SK-N-MC (cell line): Measurements from ENCODE around the gene PDLIM7.
"Not testable (repeated sequence)": the region's sequence is repeated elsewhere in the genome, so short reads cannot be mapped to it uniquely, and the experiment has no call there.

Experiments used
- DNase-seq: peaks from one replicate; pipeline ENCODE4 v3.0.0-alpha.2; 2011; ENCODE audit warnings: low read depth, low spot score
- H3K27ac ChIP-seq: fragments of 200-600 bp; sonication (generic); 2 replicates; pipeline ENCODE4 v1.5.1; 2016; ENCODE audit warnings: mixed run types
- H3K36me3 ChIP-seq: fragments of 200-600 bp; sonication (generic); 2 replicates; pipeline ENCODE4 v1.6.1; 2017; ENCODE audit warnings: antibody characterized with exemption, low read length, mixed read lengths; ENCODE audit not compliant: insufficient read depth
- H3K4me3 ChIP-seq: fragments of 200-600 bp; sonication (generic); 2 replicates; pipeline ENCODE4 v1.5.1; 2016
- H3K9ac ChIP-seq: fragments of 200-600 bp; sonication (generic); 2 replicates; pipeline ENCODE4 v1.8.0; 2017; ENCODE audit warnings: mixed run types, mixed read lengths; ENCODE audit not compliant: insufficient read length
- H3K9me3 ChIP-seq: fragments of 200-600 bp; sonication (generic); 2 replicates; pipeline ENCODE4 v1.6.1; 2017; ENCODE audit warnings: low read depth, mild to moderate bottlenecking, antibody characterized with exemption, low read length, moderate library complexity, mixed read lengths
- EZH2 ChIP-seq: fragments of 200-600 bp; sonication (generic); IDR thresholded peaks from one replicate; pipeline ENCODE4 v1.6.1; 2017; ENCODE audit warnings: antibody characterized with exemption
- FOXP2 ChIP-seq: optimal IDR thresholded peaks from 2 replicates; pipeline ENCODE3; 2011; ENCODE audit warnings: mild to moderate bottlenecking, moderate library complexity; ENCODE audit not compliant: insufficient read depth; ENCODE audit errors: extremely low read length, control extremely low read depth
- POLR2AphosphoS5 ChIP-seq: IDR thresholded peaks from 2 replicates; pipeline ENCODE4 v1.6.1; 2012; ENCODE audit warnings: mild to moderate bottlenecking, low read depth, low read length, borderline replicate concordance

The PDLIM7 gene

DNA sequence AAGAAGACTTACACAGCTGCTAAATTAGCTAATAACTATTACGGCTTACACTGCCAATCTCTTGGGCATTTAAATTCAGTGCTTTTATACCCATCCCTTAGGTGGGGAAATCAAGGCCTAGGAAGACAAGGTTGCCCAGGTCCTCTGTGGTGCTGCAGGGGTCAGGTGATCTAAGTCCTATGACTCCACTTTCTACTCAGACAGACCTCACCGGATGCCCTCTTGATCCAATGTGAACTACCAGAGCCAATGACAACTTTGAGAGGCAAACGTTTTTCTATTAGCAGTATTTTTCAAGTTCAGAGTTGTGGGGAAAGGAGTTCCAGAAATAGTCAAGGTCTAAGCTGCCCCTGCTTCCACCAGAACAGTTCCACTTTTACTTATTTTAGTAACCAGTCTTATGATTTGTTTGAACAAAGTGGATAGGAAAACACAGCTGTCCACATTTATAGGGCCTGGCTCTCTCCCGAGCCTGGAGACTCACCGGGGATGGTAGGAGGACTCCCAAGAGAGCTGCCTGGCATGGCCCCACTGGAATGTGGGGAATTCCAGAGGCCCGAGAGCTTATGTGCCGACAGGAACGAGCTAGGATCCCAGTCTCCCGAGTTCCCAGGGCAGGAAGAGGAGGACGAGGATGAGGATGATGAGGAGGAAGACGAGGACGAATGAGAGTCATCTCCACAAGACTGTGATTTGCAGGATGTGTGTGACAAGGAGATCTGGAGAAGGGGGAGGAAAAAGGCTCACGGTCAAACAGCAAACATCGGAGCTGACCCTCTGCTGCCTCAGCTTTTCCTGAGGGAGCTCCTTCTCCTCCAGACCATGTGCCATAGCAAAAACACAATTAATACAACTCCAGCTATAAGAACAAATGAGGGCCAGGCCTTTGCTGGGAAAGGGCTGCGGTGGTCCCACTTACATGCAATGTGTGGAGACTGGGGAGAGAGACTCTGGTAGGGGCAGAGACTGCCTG is 40.3 kb upstream of the PDLIM7 start:
- no peak for DNase-seq
- Histone ChIP-seq H3K9me3 (no peaks in the 10 kb centered on the region), H3K9ac (no peak overlapping the region), H3K4me3 (no peak overlapping the region), H3K27ac (no peak overlapping the region), H3K36me3 (peaks cover 52% of the 10 kb centered on the region; the same call in 1 of the 2 replicates)
- TF ChIP-seq POLR2AphosphoS5 (no peak), EZH2 (no peak), FOXP2 (no peak)

DNA sequence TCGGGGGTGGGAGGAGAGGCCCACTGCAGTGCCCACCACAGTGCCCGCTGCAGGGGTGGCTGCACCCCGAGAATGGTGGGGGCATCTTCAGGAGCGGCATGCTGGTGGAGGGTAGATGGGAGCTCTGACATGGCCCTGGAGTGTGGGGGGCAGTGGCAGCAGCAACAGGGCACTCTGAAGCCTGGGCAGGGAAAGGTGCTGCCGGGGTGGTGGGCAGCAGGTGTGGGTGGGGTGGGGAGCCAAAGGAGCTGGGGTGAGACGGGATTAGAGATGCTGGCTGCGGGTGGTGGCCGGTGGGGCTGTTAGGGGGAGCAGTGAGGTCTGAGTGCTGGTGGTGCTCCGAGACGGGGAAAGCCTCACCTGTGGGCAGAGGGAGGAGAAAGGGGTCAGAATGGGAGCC is 39.0 kb upstream of the PDLIM7 start:
- Histone ChIP-seq H3K9ac (no peak overlapping the region), H3K9me3 (no peaks in the 10 kb centered on the region), H3K27ac (no peak overlapping the region), H3K4me3 (no peak overlapping the region), H3K36me3 (peaks cover 57% of the 10 kb centered on the region; the same call in 1 of the 2 replicates)
- TF ChIP-seq POLR2AphosphoS5 = no peak
- TF ChIP-seq FOXP2 = no peak
- no peak for DNase-seq

- H3K27ac ChIP-seq = no peak overlapping the region; the same call in 1 of the 2 replicates
- H3K9me3 ChIP-seq = no peaks in the 10 kb centered on the region
- DNase-seq = no peak
- no peak overlapping the region for H3K4me3 ChIP-seq
- TF ChIP-seq EZH2 = no peak
- no peak for TF ChIP-seq POLR2AphosphoS5
- TF ChIP-seq FOXP2 = no peak
- peaks cover 64% of the 10 kb centered on the region; the same call in 1 of the 2 replicates for H3K36me3 ChIP-seq
- H3K9ac ChIP-seq = no peak overlapping the region
Observed at GRCh38 chr5:177535125-177535524, 37.7 kb upstream of the PDLIM7 start.

GRCh38 chr5:177534433-177534832 is 37.0 kb upstream of the PDLIM7 start:
- H3K4me3 ChIP-seq, H3K27ac ChIP-seq, H3K9ac ChIP-seq, DNase-seq, H3K9me3 ChIP-seq: not testable (repeated sequence)
- H3K36me3 ChIP-seq = peaks cover 64% of the 10 kb centered on the region; the same call in 1 of the 2 replicates

- H3K36me3 ChIP-seq = peaks cover 43% of the 10 kb centered on the region; the same call in 1 of the 2 replicates
- H3K9ac ChIP-seq = no peak overlapping the region
Observed at GRCh38 chr5:177531209-177531940, 34.0 kb upstream of the PDLIM7 start.

GRCh38 chr5:177530638-177531037 is 33.2 kb upstream of the PDLIM7 start:
- DNase-seq = no peak
- Histone ChIP-seq H3K36me3 (peaks cover 38% of the 10 kb centered on the region; the same call in 1 of the 2 replicates), H3K4me3 (no peak overlapping the region), H3K9ac (no peak overlapping the region), H3K27ac (no peak overlapping the region), H3K9me3 (no peaks in the 10 kb centered on the region)
- TF ChIP-seq FOXP2 = no peak
- TF ChIP-seq EZH2 = no peak
- TF ChIP-seq POLR2AphosphoS5 = no peak

More at GRCh38 chr5:177531209-177531940, 34.0 kb upstream of the PDLIM7 start:
- Histone ChIP-seq H3K4me3 (no peak overlapping the region), H3K9me3 (no peaks in the 10 kb centered on the region), H3K27ac (no peak overlapping the region)
- TF ChIP-seq FOXP2 (no peak), POLR2AphosphoS5 (no peak)
- no peak for DNase-seq

GRCh38 chr5:177529247-177530203 is 32.1 kb upstream of the PDLIM7 start:
- Histone ChIP-seq H3K36me3 (peaks cover 35% of the 10 kb centered on the region; the same call in 1 of the 2 replicates), H3K27ac (no peak overlapping the region), H3K4me3 (no peak overlapping the region), H3K9me3 (no peaks in the 10 kb centered on the region), H3K9ac (no peak overlapping the region)
- no peak for DNase-seq
- TF ChIP-seq EZH2 (no peak), FOXP2 (no peak), POLR2AphosphoS5 (no peak)
